ENCODE data around the gene RBM45.

The RBM45 gene

DNA sequence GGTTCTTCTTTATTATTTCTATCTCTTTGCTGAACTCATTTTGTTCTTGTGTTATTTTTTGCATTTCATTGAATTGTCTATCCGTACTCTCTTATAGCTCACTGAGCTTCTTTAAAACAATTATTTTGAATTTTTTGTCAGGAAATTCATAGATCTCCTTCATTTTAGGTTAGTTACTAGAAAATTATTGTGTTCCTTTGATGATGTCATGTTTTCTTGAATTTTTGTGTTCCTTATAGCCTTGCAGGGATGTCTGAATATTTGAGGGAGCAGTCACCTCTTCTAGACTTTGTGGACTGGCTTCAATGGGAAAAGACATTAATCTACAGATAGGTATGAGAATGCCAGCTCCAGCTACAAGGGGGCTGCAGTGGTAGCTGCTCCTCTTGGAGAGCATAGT, 61.4 kb downstream of the RBM45 start:
- Histone ChIP-seq H3K36me3 (ENCODE audit: control insufficient read depth, insufficient read depth, low read length) (no peaks in the 10 kb centered on the region), H3K4me3 (replicated peaks; ENCODE audit: low read depth, low read length) (no peak overlapping the region), H3K27me3 (replicated peaks; ENCODE audit: control insufficient read depth, insufficient read depth, low read length) (no peaks in the 10 kb centered on the region)
- TF ChIP-seq, protein P1, sequence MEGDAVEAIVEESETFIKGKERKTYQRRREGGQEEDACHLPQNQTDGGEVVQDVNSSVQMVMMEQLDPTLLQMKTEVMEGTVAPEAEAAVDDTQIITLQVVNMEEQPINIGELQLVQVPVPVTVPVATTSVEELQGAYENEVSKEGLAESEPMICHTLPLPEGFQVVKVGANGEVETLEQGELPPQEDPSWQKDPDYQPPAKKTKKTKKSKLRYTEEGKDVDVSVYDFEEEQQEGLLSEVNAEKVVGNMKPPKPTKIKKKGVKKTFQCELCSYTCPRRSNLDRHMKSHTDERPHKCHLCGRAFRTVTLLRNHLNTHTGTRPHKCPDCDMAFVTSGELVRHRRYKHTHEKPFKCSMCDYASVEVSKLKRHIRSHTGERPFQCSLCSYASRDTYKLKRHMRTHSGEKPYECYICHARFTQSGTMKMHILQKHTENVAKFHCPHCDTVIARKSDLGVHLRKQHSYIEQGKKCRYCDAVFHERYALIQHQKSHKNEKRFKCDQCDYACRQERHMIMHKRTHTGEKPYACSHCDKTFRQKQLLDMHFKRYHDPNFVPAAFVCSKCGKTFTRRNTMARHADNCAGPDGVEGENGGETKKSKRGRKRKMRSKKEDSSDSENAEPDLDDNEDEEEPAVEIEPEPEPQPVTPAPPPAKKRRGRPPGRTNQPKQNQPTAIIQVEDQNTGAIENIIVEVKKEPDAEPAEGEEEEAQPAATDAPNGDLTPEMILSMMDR (IDR thresholded peaks at IDR 0.05; ENCODE audit: insufficient read depth, low read length, poor library complexity, severe bottlenecking) = no peak
- DNase-seq (ENCODE audit: extremely low read depth, insufficient read length) = no peak

DNA sequence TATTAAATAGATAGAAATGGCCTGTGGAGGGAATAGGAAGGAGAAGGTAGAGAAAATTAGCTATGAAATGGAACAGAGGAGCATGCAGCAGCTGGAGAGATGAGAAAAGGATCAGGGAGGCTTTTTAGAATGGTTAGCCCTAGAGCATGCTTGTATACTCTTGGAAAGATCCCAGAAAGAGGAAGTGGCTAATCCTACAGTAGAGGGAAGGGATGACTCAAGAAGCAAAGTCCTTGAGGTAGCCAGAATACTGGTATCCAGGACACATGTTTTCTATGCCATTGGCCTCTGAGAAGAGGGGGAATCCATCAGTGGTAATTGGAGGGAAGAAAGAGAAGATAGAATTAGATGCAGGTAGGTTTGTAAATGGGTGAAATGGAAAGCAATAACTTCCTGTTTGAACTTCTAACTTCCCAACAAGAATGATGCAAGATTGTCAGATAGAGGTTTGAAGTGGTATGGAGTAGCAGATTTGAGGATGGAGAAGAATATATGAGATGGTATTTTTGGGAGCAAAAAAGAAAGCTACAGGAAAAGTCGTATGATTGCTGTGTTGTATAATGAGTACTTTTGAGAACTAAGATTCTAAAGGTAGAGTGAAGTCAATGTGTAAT, 64.9 kb downstream of the RBM45 start:
- Histone ChIP-seq H3K4me3 (replicated peaks; ENCODE audit: low read depth, low read length) (no peak overlapping the region), H3K27me3 (replicated peaks; ENCODE audit: control insufficient read depth, insufficient read depth, low read length) (no peaks in the 10 kb centered on the region), H3K36me3 (ENCODE audit: control insufficient read depth, insufficient read depth, low read length) (no peaks in the 10 kb centered on the region)
- TF ChIP-seq, protein P1 (IDR thresholded peaks at IDR 0.05; ENCODE audit: insufficient read depth, low read length, poor library complexity, severe bottlenecking) = no peak
- DNase-seq (ENCODE audit: extremely low read depth, insufficient read length) = no peak
